ENCODE measurements around the gene ANKS4B. TPM values are rescaled to one million over a fixed set of nuclear protein-coding genes. Genes with fewer than 3 reads are reported as not detected.

ANKS4B gene
- total RNA-seq, 1 experiment from 2014 or later = 0.07 TPM

GRCh38 chr16:21302454-21302853 is 69.0 kb downstream of the ANKS4B start (continued):
- no peak for TF ChIP-seq ZSCAN18 (CRISPR knock-in tag; IDR thresholded peaks at IDR 0.05)
- no peak for TF ChIP-seq CREM (CRISPR knock-in tag; IDR thresholded peaks at IDR 0.05)
- no peak for TF ChIP-seq E2F5 (CRISPR knock-in tag; IDR thresholded peaks at IDR 0.05)
- no peak for TF ChIP-seq AFF4 (CRISPR knock-in tag; IDR thresholded peaks at IDR 0.05; ENCODE audit: borderline replicate concordance)
- no peak for TF ChIP-seq MXD4 (CRISPR knock-in tag; IDR thresholded peaks at IDR 0.05; ENCODE audit: borderline replicate concordance)
- no peak for TF ChIP-seq CREB1 (CRISPR knock-in tag; IDR thresholded peaks at IDR 0.05)
- no peak for TF ChIP-seq GABPB1 (CRISPR knock-in tag; IDR thresholded peaks at IDR 0.05)
- TF ChIP-seq USF2 (CRISPR knock-in tag; IDR thresholded peaks at IDR 0.05) = no peak
- TF ChIP-seq, protein P1, sequence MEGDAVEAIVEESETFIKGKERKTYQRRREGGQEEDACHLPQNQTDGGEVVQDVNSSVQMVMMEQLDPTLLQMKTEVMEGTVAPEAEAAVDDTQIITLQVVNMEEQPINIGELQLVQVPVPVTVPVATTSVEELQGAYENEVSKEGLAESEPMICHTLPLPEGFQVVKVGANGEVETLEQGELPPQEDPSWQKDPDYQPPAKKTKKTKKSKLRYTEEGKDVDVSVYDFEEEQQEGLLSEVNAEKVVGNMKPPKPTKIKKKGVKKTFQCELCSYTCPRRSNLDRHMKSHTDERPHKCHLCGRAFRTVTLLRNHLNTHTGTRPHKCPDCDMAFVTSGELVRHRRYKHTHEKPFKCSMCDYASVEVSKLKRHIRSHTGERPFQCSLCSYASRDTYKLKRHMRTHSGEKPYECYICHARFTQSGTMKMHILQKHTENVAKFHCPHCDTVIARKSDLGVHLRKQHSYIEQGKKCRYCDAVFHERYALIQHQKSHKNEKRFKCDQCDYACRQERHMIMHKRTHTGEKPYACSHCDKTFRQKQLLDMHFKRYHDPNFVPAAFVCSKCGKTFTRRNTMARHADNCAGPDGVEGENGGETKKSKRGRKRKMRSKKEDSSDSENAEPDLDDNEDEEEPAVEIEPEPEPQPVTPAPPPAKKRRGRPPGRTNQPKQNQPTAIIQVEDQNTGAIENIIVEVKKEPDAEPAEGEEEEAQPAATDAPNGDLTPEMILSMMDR (IDR thresholded peaks at IDR 0.05) = no peak
- TF ChIP-seq E2F4 (CRISPR knock-in tag; IDR thresholded peaks at IDR 0.05; ENCODE audit: borderline replicate concordance, low read depth) = no peak
- TF ChIP-seq, protein P2, sequence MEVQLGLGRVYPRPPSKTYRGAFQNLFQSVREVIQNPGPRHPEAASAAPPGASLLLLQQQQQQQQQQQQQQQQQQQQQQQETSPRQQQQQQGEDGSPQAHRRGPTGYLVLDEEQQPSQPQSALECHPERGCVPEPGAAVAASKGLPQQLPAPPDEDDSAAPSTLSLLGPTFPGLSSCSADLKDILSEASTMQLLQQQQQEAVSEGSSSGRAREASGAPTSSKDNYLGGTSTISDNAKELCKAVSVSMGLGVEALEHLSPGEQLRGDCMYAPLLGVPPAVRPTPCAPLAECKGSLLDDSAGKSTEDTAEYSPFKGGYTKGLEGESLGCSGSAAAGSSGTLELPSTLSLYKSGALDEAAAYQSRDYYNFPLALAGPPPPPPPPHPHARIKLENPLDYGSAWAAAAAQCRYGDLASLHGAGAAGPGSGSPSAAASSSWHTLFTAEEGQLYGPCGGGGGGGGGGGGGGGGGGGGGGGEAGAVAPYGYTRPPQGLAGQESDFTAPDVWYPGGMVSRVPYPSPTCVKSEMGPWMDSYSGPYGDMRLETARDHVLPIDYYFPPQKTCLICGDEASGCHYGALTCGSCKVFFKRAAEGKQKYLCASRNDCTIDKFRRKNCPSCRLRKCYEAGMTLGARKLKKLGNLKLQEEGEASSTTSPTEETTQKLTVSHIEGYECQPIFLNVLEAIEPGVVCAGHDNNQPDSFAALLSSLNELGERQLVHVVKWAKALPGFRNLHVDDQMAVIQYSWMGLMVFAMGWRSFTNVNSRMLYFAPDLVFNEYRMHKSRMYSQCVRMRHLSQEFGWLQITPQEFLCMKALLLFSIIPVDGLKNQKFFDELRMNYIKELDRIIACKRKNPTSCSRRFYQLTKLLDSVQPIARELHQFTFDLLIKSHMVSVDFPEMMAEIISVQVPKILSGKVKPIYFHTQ (CRISPR knock-in tag; IDR thresholded peaks at IDR 0.05) = no peak

DNA sequence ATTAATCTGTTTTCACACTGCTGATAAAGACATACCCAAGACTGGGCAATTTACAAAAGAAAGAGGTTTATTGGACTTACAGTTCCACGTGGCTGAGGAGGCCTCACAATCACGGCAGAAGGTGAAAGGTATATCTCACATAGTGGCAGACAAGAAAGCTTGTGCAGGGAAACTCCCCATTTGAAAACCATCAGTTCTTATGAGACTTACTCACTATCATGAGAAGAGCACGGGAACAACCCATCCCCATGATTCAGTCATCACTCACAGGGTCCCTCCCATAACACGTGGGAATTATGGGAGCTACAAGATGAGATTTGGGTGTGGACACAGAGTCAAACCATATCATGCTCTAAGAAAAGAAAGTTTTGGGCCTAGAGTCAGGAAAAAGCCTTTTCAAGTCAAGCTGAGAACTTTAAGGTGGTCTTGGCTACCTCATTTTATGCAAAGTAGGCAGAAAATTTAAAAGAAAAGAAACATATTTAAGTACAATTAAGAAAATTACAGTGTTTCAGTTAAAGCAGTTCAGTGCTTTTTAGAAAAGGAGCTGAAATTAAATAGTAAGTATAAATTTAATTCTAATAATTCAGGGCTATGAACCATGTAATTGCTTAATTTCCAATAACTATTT is 69.5 kb downstream of the ANKS4B start:
- H3K27ac Mint-ChIP-seq = no peak overlapping the region
- POLR2A ChIA-PET = interaction anchor here (0.7 kb wide), 1 partner anchor 146 kb away, joined by 4 read pairs; no protein-coding TSS in a partner anchor
- H3K36me3 Mint-ChIP-seq = no peaks in the 10 kb centered on the region
- H3K4me1 Mint-ChIP-seq = peaks cover 31% of the 10 kb centered on the region
- ATAC-seq = no peak
- peaks cover 60% of the 10 kb centered on the region for H3K27me3 Mint-ChIP-seq (ENCODE audit: low read depth)
- DNase-seq (ENCODE audit: low spot score) = no peak
- no peaks in the 10 kb centered on the region for H3K9me3 Mint-ChIP-seq
- CTCF ChIA-PET = interaction anchor here (1.1 to 5.0 kb wide), 2 partner anchors 115 to 1018 kb away, joined by 4 to 186 read pairs; no protein-coding TSS in a partner anchor
- no peak overlapping the region for H3K4me3 Mint-ChIP-seq
- TF ChIP-seq ATF6 (CRISPR knock-in tag; IDR thresholded peaks at IDR 0.05) = no peak
- TF ChIP-seq, protein P3, sequence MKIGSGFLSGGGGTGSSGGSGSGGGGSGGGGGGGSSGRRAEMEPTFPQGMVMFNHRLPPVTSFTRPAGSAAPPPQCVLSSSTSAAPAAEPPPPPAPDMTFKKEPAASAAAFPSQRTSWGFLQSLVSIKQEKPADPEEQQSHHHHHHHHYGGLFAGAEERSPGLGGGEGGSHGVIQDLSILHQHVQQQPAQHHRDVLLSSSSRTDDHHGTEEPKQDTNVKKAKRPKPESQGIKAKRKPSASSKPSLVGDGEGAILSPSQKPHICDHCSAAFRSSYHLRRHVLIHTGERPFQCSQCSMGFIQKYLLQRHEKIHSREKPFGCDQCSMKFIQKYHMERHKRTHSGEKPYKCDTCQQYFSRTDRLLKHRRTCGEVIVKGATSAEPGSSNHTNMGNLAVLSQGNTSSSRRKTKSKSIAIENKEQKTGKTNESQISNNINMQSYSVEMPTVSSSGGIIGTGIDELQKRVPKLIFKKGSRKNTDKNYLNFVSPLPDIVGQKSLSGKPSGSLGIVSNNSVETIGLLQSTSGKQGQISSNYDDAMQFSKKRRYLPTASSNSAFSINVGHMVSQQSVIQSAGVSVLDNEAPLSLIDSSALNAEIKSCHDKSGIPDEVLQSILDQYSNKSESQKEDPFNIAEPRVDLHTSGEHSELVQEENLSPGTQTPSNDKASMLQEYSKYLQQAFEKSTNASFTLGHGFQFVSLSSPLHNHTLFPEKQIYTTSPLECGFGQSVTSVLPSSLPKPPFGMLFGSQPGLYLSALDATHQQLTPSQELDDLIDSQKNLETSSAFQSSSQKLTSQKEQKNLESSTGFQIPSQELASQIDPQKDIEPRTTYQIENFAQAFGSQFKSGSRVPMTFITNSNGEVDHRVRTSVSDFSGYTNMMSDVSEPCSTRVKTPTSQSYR (CRISPR knock-in tag; IDR thresholded peaks at IDR 0.05) = no peak
- TF ChIP-seq, protein P4, sequence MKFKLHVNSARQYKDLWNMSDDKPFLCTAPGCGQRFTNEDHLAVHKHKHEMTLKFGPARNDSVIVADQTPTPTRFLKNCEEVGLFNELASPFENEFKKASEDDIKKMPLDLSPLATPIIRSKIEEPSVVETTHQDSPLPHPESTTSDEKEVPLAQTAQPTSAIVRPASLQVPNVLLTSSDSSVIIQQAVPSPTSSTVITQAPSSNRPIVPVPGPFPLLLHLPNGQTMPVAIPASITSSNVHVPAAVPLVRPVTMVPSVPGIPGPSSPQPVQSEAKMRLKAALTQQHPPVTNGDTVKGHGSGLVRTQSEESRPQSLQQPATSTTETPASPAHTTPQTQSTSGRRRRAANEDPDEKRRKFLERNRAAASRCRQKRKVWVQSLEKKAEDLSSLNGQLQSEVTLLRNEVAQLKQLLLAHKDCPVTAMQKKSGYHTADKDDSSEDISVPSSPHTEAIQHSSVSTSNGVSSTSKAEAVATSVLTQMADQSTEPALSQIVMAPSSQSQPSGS (CRISPR knock-in tag; IDR thresholded peaks at IDR 0.05; ENCODE audit: borderline replicate concordance, low read depth) = no peak

Measured in WTC11 (cell line).